Left lung (tissue), 10 donors: ENCODE measurements around the gene BGLAP. TPM values are rescaled to one million over a fixed set of nuclear protein-coding genes. Genes with fewer than 3 reads are reported as not detected.

ENCODE experiments used
- ATAC-seq: fragments of 200-7000 bp; cut with Tn5 transposase; one replicate; pipeline ENCODE4 v1.9.1; 2020; ENCODE audit warnings: moderate library complexity
- DNase-seq, 4 donors: peaks; one replicate each; pipeline ENCODE4 v3.0.0-alpha.2; 2013 to 2020
- H3K27ac ChIP-seq, 2 donors: fragments of 200-600 bp; sonication (generic) in 1 of 2; one replicate each; pipeline versions ENCODE4 v1.5.0 to v1.8.0; 2020 to 2021
- H3K27me3 ChIP-seq, 2 donors: fragments of 200-600 bp; sonication (generic) in 1 of 2; one replicate each; pipeline versions ENCODE4 v1.5.0 to v1.8.0; 2020 to 2021
- H3K36me3 ChIP-seq, 2 donors: fragments of 200-600 bp; sonication (generic) in 1 of 2; one replicate each; pipeline versions ENCODE4 v1.5.0 to v1.8.0; 2020 to 2021
- H3K4me1 ChIP-seq, 2 donors: fragments of 200-600 bp; one replicate each; pipeline ENCODE4 v1.8.0; 2021
- H3K4me3 ChIP-seq, 2 donors: fragments of 200-600 bp; sonication (generic) in 1 of 2; one replicate each; pipeline versions ENCODE4 v1.5.0 to v1.8.0; 2020 to 2021; ENCODE audit warnings: mild to moderate bottlenecking in 1 of 2
- H3K9me3 ChIP-seq, 2 donors: fragments of 200-600 bp; sonication (generic) in 1 of 2; one replicate each; pipeline versions ENCODE4 v1.5.0 to v1.8.0; 2020 to 2021
- intact Hi-C, 2 donors: fragments of 100-400 bp; cut with DNase I; formaldehyde crosslinking; loops; one replicate each; pipeline versions ENCODE4 v1.11.2 to v1.14.2; 2022
- polyA plus RNA-seq, 6 donors: library from polyadenylated mRNA; unstranded; fragments of 120-200 nt; gene quantifications; one replicate each; pipeline ENCODE4 v1.2.1, GENCODE V29; 2013; ENCODE audit not compliant: insufficient read length in 6 of 6
- total RNA-seq, 2 donors: library from RNA; stranded (reverse); fragmentation: NEBNext Ultra II Directional; extraction: Animal tissue kit (Norgen Biotek cat#: 25700); gene quantifications; one replicate each; pipeline ENCODE4 v1.2.1, GENCODE V29; 2021
- TF ChIP-seq, protein P1 (sequence below), 2 donors: fragments of 200-600 bp; sonication (generic) in 1 of 2; IDR thresholded peaks; one replicate each; pipeline versions ENCODE4 v1.5.0 to v1.8.0; 2021; ENCODE audit warnings: antibody characterized with exemption in 2 of 2
- donor health status: DM: no; HTN: yes; CAD: no.
- donor health status: DM: no; HTN: no; CAD: no.

The BGLAP gene
- total and polyA plus RNA-seq, 8 donors: 0.99 to 10.3 (median 5.4) TPM

DNA sequence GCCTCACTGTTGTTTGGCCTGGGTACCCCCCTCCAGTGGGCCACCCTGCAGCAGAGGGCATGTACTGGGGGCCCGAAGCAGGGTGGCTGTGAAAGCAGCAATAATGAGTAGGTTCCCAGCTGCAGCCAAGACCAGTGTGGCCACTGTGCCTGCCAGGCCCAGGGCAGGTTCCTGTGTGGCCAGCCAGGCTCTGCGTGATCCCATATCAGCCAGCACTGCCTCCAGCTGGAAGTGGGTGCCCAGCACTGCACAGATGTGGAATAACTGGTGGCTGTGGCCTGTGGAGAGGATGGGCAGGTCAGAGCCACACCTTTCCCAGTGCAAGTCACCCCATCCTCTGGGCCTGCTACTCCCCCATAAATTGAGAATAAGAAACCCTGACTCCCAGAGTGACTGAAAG, 2.1 kb downstream of the BGLAP start:
- Histone ChIP-seq H3K27me3 (peaks cover 0 to 25% of the 10 kb centered on the region in 2 donors), H3K9me3 (no peaks in the 10 kb centered on the region), H3K27ac (no peak overlapping the region), H3K4me1 (peaks cover 8 to 32% of the 10 kb centered on the region in 2 donors), H3K36me3 (peaks cover 0 to 37% of the 10 kb centered on the region in 2 donors), H3K4me3 (no peak overlapping the region)
- no peak for ATAC-seq
- TF ChIP-seq, protein P1, sequence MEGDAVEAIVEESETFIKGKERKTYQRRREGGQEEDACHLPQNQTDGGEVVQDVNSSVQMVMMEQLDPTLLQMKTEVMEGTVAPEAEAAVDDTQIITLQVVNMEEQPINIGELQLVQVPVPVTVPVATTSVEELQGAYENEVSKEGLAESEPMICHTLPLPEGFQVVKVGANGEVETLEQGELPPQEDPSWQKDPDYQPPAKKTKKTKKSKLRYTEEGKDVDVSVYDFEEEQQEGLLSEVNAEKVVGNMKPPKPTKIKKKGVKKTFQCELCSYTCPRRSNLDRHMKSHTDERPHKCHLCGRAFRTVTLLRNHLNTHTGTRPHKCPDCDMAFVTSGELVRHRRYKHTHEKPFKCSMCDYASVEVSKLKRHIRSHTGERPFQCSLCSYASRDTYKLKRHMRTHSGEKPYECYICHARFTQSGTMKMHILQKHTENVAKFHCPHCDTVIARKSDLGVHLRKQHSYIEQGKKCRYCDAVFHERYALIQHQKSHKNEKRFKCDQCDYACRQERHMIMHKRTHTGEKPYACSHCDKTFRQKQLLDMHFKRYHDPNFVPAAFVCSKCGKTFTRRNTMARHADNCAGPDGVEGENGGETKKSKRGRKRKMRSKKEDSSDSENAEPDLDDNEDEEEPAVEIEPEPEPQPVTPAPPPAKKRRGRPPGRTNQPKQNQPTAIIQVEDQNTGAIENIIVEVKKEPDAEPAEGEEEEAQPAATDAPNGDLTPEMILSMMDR (IDR thresholded peaks at IDR 0.05): no peak
- DNase-seq: no peak
- intact Hi-C loops: no loop called here

DNA sequence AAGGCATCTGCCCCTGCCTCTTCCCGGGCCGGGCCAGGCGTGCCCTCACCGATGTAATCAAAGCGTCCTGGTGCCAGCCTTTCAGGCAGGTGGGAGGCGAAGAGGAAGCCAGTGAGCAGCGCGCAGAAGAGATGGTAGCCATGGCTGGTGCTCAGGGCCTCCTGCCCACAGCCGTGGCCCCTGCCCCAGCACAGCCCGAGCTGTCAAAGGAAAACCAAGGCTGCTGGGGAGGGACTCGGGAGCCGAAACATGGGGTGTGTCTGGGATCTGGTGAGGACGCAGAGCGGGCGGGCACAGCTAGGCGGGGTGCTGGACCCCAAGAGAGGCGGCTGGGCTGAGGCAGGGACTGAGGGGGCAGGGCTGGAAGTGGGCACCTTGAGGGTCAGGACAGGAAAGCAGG, 2.7 kb downstream of the BGLAP start:
- intact Hi-C loops: no loop called here
- Histone ChIP-seq H3K4me3 (no peak overlapping the region), H3K27me3 (peaks cover 0 to 25% of the 10 kb centered on the region in 2 donors), H3K27ac (no peak overlapping the region), H3K9me3 (no peaks in the 10 kb centered on the region), H3K4me1 (peaks cover 8 to 32% of the 10 kb centered on the region in 2 donors), H3K36me3 (peaks cover 0 to 37% of the 10 kb centered on the region in 2 donors)
- TF ChIP-seq, protein P1 (IDR thresholded peaks at IDR 0.05): no peak
- ATAC-seq (no peak), DNase-seq (no peak)

DNA sequence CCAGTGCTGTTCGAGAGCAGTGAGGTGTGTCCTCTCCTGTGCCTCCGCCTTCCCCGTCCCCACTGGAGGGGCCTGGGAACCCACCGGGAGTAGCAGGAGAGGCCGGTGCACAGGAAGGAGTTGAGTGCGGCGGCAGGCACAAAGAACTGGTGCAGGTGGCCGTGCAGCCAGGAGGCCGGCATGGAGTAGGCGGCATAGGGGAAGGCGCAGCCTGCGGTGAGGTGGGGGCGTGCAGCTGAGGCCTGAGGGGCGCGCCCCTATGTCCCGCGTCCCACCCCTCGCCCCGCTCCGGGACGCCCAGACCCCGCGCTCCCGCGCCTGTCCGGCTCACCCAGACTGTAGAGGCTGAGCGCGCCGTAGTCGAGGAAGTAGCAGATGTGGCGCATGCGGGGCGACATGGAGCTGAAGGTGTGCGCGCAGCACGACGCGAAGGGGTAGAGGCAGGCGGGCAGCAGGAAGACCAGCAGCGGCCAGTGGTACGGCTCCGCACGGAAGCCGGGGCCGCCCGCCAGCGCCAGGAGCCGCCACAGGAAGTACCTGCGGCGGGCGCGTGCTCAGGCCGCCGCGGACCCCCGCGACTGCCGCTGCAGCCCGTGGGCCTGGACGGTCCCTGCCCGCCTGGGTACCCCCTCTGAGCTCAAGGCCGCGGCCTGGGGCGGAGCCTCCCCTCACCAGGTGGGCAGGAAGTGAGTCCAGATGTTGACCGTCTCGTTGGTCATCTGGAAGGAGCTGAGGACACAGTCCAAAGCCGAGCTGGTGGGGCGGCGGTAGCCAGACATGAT, 3.7 kb downstream of the BGLAP start:
- peaks cover 8 to 32% of the 10 kb centered on the region in 2 donors for H3K4me1 ChIP-seq
- intact Hi-C loops: no loop called here
- peaks cover 0 to 25% of the 10 kb centered on the region in 2 donors for H3K27me3 ChIP-seq
- H3K4me3 ChIP-seq: peak overlapping the region; percentile 7 to 13
- no peak overlapping the region for H3K27ac ChIP-seq
- H3K9me3 ChIP-seq: no peaks in the 10 kb centered on the region
- DNase-seq (peak in 2 of 4 donors; percentile 27 to 85), ATAC-seq (peak; percentile 22)
- TF ChIP-seq, protein P1 (IDR thresholded peaks at IDR 0.05): no peak
- peaks cover 0 to 37% of the 10 kb centered on the region in 2 donors for H3K36me3 ChIP-seq

DNA sequence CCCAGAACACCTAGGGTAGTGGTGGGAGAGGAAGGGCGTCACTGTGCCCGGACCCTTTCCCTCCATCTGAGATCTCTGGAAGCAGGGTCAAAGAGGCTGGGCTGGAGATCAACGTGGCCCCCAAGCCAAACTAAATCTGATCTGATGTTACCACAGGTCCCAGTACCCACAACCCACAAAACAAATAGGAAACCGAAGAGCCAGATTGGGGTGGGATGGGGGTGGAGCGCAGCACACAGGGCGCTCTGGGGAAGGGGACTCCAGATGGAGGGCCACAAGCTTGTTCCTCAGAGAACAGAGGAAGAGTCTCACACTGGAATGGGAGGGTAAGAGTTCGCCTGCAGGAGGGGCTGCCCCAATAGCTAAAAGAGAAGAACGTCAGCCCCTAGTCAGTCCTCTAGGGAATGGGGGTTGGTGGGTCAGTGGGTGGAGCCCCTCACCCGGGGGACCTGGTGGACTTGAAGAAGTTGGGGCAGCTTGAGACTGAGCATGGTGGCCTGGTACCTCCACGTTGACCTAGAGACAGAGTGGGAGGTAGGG, 4.3 kb downstream of the BGLAP start:
- ATAC-seq: no peak
- no peak for DNase-seq
- intact Hi-C loops: no loop called here
- H3K27me3 ChIP-seq: peaks cover 0 to 25% of the 10 kb centered on the region in 2 donors
- H3K27ac ChIP-seq: no peak overlapping the region
- H3K4me3 ChIP-seq: no peak overlapping the region
- TF ChIP-seq, protein P1 (IDR thresholded peaks at IDR 0.05): no peak
- no peaks in the 10 kb centered on the region for H3K9me3 ChIP-seq
- H3K4me1 ChIP-seq: peaks cover 8 to 32% of the 10 kb centered on the region in 2 donors
- peaks cover 0 to 37% of the 10 kb centered on the region in 2 donors for H3K36me3 ChIP-seq

DNA sequence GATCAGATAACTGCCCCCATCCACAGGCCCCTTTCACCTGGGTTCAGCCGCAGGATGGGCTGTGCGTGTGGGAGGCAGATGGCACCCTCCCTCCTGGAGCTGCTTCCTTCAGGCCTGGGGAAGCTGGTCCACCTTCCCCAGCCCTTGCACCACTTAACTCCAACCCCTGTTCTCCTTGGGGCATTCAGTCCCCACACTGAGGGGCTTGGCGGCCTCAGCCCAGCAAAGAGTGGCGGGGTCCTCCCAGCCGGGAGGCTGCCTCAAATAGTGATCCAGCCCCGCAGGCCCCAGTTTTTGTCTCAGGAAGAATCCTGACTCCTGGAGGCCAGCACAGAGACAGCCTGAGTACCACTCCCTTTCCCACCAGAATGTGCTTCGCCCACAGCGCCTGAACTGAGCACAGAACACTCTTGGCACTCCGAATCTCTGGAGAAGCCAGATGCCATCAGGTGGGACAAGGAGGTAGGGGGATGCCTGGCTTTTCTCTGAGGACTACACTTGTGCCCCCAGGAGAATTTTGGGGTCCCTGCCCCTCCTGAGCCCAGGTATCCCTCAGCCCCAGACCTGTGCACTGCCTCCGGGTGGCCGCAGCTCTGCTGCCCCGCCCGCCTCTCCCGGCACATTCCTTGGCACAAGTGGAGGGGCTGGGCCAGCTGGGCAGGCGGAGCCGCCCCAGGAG, 4.9 kb downstream of the BGLAP start:
- Histone ChIP-seq H3K27ac (no peak overlapping the region), H3K27me3 (peaks cover 0 to 25% of the 10 kb centered on the region in 2 donors), H3K4me1 (peaks cover 8 to 32% of the 10 kb centered on the region in 2 donors), H3K4me3 (no peak overlapping the region), H3K36me3 (peaks cover 0 to 38% of the 10 kb centered on the region in 2 donors), H3K9me3 (no peaks in the 10 kb centered on the region)
- ATAC-seq (peak; percentile 75), DNase-seq (peak in 1 of 4 donors; percentile 84)
- intact Hi-C loops: no loop called here
- TF ChIP-seq, protein P1 (IDR thresholded peaks at IDR 0.05): no peak
